CD4-positive, alpha-beta T cell (primary cell): Measurements from ENCODE around the gene NDEL1. TPM values are rescaled to one million over a fixed set of nuclear protein-coding genes. Genes with fewer than 3 reads are reported as not detected.

Experiments used
- ATAC-seq: fragments of 200-7000 bp; cut with Tn5 transposase; one replicate; pipeline ENCODE4 v1.10.0; 2022; ENCODE audit warnings: mild to moderate bottlenecking; ENCODE audit not compliant: poor library complexity
- CTCF ChIA-PET: fragments of 350-600 bp; sonication (Branson Sonifier 250); formaldehyde crosslinking; loops from one replicate; lab custom pipeline; 2021; ENCODE audit warnings: antibody characterized with exemption, inconsistent platforms; lab: Charles Lee
- POLR2A ChIA-PET: fragments of 350-600 bp; sonication (Branson Sonifier 250); formaldehyde crosslinking; loops from one replicate; lab custom pipeline; 2021; ENCODE audit warnings: antibody characterized with exemption, inconsistent platforms; lab: Charles Lee
- DNase-seq, 14 experiments: peaks; one replicate each; pipeline ENCODE4 v3.0.0-alpha.2; 2013 to 2020; ENCODE audit warnings: mixed read lengths in 2 of 14
- H3K27ac ChIP-seq, 2 donors: one replicate each; pipeline versions ENCODE4 v1.5.1 to v1.7.0; 2013; ENCODE audit warnings: low read length in 2 of 2, low read depth in 1 of 2, mild to moderate bottlenecking in 1 of 2
- H3K27me3 ChIP-seq, 2 experiments: 1 replicate in 1 of 2; 2 replicates in 1 of 2; pipeline versions ENCODE4 v1.6.1 to v1.7.0; 2013; ENCODE audit warnings: low read length in 2 of 2, control low read depth in 1 of 2, mild to moderate bottlenecking in 1 of 2, moderate library complexity in 1 of 2; ENCODE audit not compliant: insufficient read depth in 2 of 2, control insufficient read depth in 1 of 2
- H3K36me3 ChIP-seq: one replicate; pipeline ENCODE4 v1.6.1; 2013; ENCODE audit warnings: low read length, control low read depth; ENCODE audit not compliant: insufficient read depth
- H3K4me1 ChIP-seq: one replicate; pipeline ENCODE4 v1.6.1; 2013; ENCODE audit warnings: low read length, control low read depth; ENCODE audit not compliant: insufficient read depth
- H3K4me3 ChIP-seq: one replicate; pipeline ENCODE4 v1.5.1; 2013; ENCODE audit warnings: mild to moderate bottlenecking, low read length, moderate library complexity
- H3K9me3 ChIP-seq, 2 experiments: 1 replicate in 1 of 2; 2 replicates in 1 of 2; pipeline versions ENCODE4 v1.6.1 to v1.7.0; 2013; ENCODE audit warnings: low read length in 2 of 2, mild to moderate bottlenecking in 2 of 2, control low read depth in 1 of 2, moderate library complexity in 1 of 2; ENCODE audit not compliant: control insufficient read depth in 1 of 2, insufficient read depth in 1 of 2
- H3K27ac Mint-ChIP-seq: one replicate; pipeline ENCODE4 v1.8.0; 2020; ENCODE audit warnings: mixed read lengths
- H3K27me3 Mint-ChIP-seq: one replicate; pipeline ENCODE4 v1.8.0; 2021; ENCODE audit warnings: mixed read lengths
- H3K36me3 Mint-ChIP-seq: one replicate; pipeline ENCODE4 v1.8.0; 2021; ENCODE audit warnings: low read depth, mixed read lengths
- H3K4me1 Mint-ChIP-seq: one replicate; pipeline ENCODE4 v1.8.0; 2021; ENCODE audit warnings: low read depth, mixed read lengths
- H3K4me3 Mint-ChIP-seq: one replicate; pipeline ENCODE4 v1.8.0; 2020; ENCODE audit warnings: mild to moderate bottlenecking, mixed read lengths
- H3K9me3 Mint-ChIP-seq: one replicate; pipeline ENCODE4 v1.8.0; 2020; ENCODE audit warnings: mixed read lengths
- intact Hi-C, 2 experiments: fragments of 100-400 bp; cut with DNase I in 1 of 2; cut with micrococcal nuclease in 1 of 2; formaldehyde crosslinking; loops; one replicate each; pipeline versions ENCODE4 v1.15.1 to v1.9.0; 2023 to 2025; cut with DNase I, micrococcal nuclease
- total RNA-seq, 174 experiments: library from RNA in 2 of 174; stranded (reverse) in 2 of 174; gene quantifications; one replicate each; pipeline ENCODE4 v1.2.3 and lab custom pipeline; 2021 to 2026
- TF ChIP-seq, protein P1 (sequence below): fragments of 200-600 bp; IDR thresholded peaks from one replicate; pipeline ENCODE4 v1.8.0; 2022; ENCODE audit warnings: antibody characterized with exemption, mild to moderate bottlenecking

The NDEL1 gene
- total RNA-seq, 2 experiments from 2014 or later: 300 to 313 TPM

GRCh38 chr17:8397636-8398035 lies 38.0 kb upstream of the NDEL1 start, which contains the start of gene RNF222:
TSS of gene RNF222 (minus strand) at chr17:8397827. CDS start at chr17:8393461, 4,366 bp downstream.
- ATAC-seq (no peak), DNase-seq (no peak)
- Histone ChIP-seq H3K4me1 (peaks cover 17% of the 10 kb centered on the region), H3K27ac (no peak within 1 kb of the TSS), H3K36me3 (no peaks in the 10 kb centered on the region), H3K9me3 (peaks cover 0 to 4% of the 10 kb centered on the region in 2 experiments), H3K4me3 (no peak within 1 kb of the TSS), H3K27me3 (peaks cover 16 to 17% of the 10 kb centered on the region in 2 experiments)
- CTCF ChIA-PET: no interaction called here
- TF ChIP-seq, protein P1, sequence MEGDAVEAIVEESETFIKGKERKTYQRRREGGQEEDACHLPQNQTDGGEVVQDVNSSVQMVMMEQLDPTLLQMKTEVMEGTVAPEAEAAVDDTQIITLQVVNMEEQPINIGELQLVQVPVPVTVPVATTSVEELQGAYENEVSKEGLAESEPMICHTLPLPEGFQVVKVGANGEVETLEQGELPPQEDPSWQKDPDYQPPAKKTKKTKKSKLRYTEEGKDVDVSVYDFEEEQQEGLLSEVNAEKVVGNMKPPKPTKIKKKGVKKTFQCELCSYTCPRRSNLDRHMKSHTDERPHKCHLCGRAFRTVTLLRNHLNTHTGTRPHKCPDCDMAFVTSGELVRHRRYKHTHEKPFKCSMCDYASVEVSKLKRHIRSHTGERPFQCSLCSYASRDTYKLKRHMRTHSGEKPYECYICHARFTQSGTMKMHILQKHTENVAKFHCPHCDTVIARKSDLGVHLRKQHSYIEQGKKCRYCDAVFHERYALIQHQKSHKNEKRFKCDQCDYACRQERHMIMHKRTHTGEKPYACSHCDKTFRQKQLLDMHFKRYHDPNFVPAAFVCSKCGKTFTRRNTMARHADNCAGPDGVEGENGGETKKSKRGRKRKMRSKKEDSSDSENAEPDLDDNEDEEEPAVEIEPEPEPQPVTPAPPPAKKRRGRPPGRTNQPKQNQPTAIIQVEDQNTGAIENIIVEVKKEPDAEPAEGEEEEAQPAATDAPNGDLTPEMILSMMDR: no peak
- Mint-ChIP-seq H3K36me3 (no peaks in the 10 kb centered on the region), H3K27ac (no peak within 1 kb of the TSS), H3K4me1 (peaks cover 11% of the 10 kb centered on the region), H3K4me3 (no peak within 1 kb of the TSS), H3K27me3 (peaks cover 35% of the 10 kb centered on the region), H3K9me3 (no peaks in the 10 kb centered on the region)
- intact Hi-C loops: no loop called here
- POLR2A ChIA-PET: no interaction called here

- Histone ChIP-seq H3K27me3 (peaks cover 17 to 22% of the 10 kb centered on the region in 2 experiments), H3K36me3 (no peaks in the 10 kb centered on the region), H3K27ac (no peak overlapping the region), H3K4me3 (no peak overlapping the region), H3K9me3 (no peaks in the 10 kb centered on the region), H3K4me1 (peaks cover 6% of the 10 kb centered on the region)
- H3K9me3 Mint-ChIP-seq: no peaks in the 10 kb centered on the region
- H3K4me3 Mint-ChIP-seq: no peak overlapping the region
- peaks cover 4% of the 10 kb centered on the region for H3K4me1 Mint-ChIP-seq
- DNase-seq: no peak
- no peaks in the 10 kb centered on the region for H3K36me3 Mint-ChIP-seq
- no peak for ATAC-seq
- ChIA-PET POLR2A (no interaction called here), CTCF (no interaction called here)
- peaks cover 35% of the 10 kb centered on the region for H3K27me3 Mint-ChIP-seq
- no peak overlapping the region for H3K27ac Mint-ChIP-seq
- intact Hi-C loops: no loop called here
- TF ChIP-seq, protein P1: no peak
Observed at GRCh38 chr17:8398980-8399379, 36.7 kb upstream of the NDEL1 start.

- H3K27ac ChIP-seq: no peak overlapping the region
- ChIA-PET POLR2A (no interaction called here), CTCF (no interaction called here)
- no peak for DNase-seq
- no peak overlapping the region for H3K4me3 ChIP-seq
- H3K9me3 ChIP-seq: no peaks in the 10 kb centered on the region
- no peak overlapping the region for H3K4me3 Mint-ChIP-seq
- H3K36me3 ChIP-seq: no peaks in the 10 kb centered on the region
- H3K27ac Mint-ChIP-seq: no peak overlapping the region
- intact Hi-C loops: no loop called here
- no peaks in the 10 kb centered on the region for H3K4me1 Mint-ChIP-seq
- peaks cover 17 to 22% of the 10 kb centered on the region in 2 experiments for H3K27me3 ChIP-seq
- no peaks in the 10 kb centered on the region for H3K36me3 Mint-ChIP-seq
- no peaks in the 10 kb centered on the region for H3K4me1 ChIP-seq
- H3K27me3 Mint-ChIP-seq: peaks cover 31% of the 10 kb centered on the region
- TF ChIP-seq, protein P1: no peak
- no peaks in the 10 kb centered on the region for H3K9me3 Mint-ChIP-seq
- ATAC-seq: no peak
Observed at GRCh38 chr17:8401107-8401506, 34.6 kb upstream of the NDEL1 start.
